SK-N-SH (cell line): ENCODE measurements around the gene MYO9A. TPM values are rescaled to one million over a fixed set of nuclear protein-coding genes. Genes with fewer than 3 reads are reported as not detected.

Experiments
- CTCF ChIA-PET: fragments of 300-600, 350-600 bp; formaldehyde crosslinking; extraction: SDS; loops from one replicate; lab custom pipeline; 2021; lab: Yijun Ruan, JAX
- POLR2A ChIA-PET: fragments of 350-600 bp; sonication (Branson Sonifier 250); formaldehyde crosslinking; extraction: SDS; loops from one replicate; lab custom pipeline; 2020; ENCODE audit warnings: antibody characterized with exemption, inconsistent platforms; lab: Yijun Ruan, JAX
- DNase-seq: peaks from one replicate; pipeline ENCODE4 v3.0.0; 2012
- H2AFZ ChIP-seq: fragments of 200-600 bp; sonication (generic); 2 replicates; pipeline ENCODE4 v1.8.1; 2016; ENCODE audit warnings: antibody characterized with exemption, mild to moderate bottlenecking, low read depth
- H3F3A ChIP-seq: fragments of 200-600 bp; sonication (generic); replicated peaks from 2 replicates; pipeline ENCODE3; 2016; ENCODE audit warnings: antibody characterized with exemption, mild to moderate bottlenecking; ENCODE audit not compliant: insufficient read depth
- H3K27ac ChIP-seq, 2 experiments: fragments of 200-500 bp in 1 of 2; fragments of 200-600 bp in 1 of 2; sonication (Bioruptor generic) in 1 of 2; sonication (generic), shearing (Covaris generic) in 1 of 2; 2 replicates each; pipeline versions ENCODE4 v1.5.1 to v1.6.1; 2014 to 2016; ENCODE audit warnings: low read depth in 2 of 2, inconsistent platforms in 1 of 2, low read length in 1 of 2, mild to moderate bottlenecking in 1 of 2, mixed read lengths in 1 of 2
- H3K27me3 ChIP-seq: fragments of 200-600 bp; sonication (generic), shearing (Covaris generic); 2 replicates; pipeline ENCODE4 v1.6.1; 2016; ENCODE audit warnings: mixed run types; ENCODE audit not compliant: insufficient read depth
- H3K36me3 ChIP-seq, 2 experiments: fragments of 200-500 bp in 1 of 2; fragments of 200-600 bp in 1 of 2; sonication (Bioruptor generic) in 1 of 2; sonication (generic) in 1 of 2; replicated peaks in 1 of 2; 2 replicates each; pipeline versions ENCODE3 to v1.5.1; 2014 to 2016; ENCODE audit warnings: low read length in 1 of 2, mild to moderate bottlenecking in 1 of 2; ENCODE audit not compliant: insufficient read depth in 2 of 2, control insufficient read depth in 1 of 2
- H3K4me1 ChIP-seq, 2 experiments: fragments of 200-500 bp in 1 of 2; fragments of 200-600 bp in 1 of 2; sonication (Bioruptor generic) in 1 of 2; sonication (generic), shearing (Covaris generic) in 1 of 2; 2 replicates each; pipeline versions ENCODE4 v1.5.1 to v1.6.1; 2014 to 2016; ENCODE audit warnings: low read depth in 1 of 2, low read length in 1 of 2, mixed run types in 1 of 2; ENCODE audit not compliant: insufficient read depth in 2 of 2, control insufficient read depth in 1 of 2
- H3K4me2 ChIP-seq: fragments of 200-600 bp; sonication (generic), shearing (Covaris generic); 2 replicates; pipeline ENCODE4 v1.6.1; 2017; ENCODE audit warnings: mixed run types
- H3K4me3 ChIP-seq, 2 experiments: fragments of 200-500 bp in 1 of 2; fragments of 200-600 bp in 1 of 2; sonication (Bioruptor generic) in 1 of 2; sonication (generic), shearing (Covaris generic) in 1 of 2; 2 replicates each; pipeline versions ENCODE4 v1.5.1 to v1.8.1; 2014 to 2016; ENCODE audit warnings: low read depth in 2 of 2, inconsistent platforms in 1 of 2, low read length in 1 of 2, mild to moderate bottlenecking in 1 of 2, mixed read lengths in 1 of 2, moderate library complexity in 1 of 2
- H3K79me2 ChIP-seq: fragments of 200-600 bp; sonication (generic); 2 replicates; pipeline ENCODE4 v1.8.1; 2017; ENCODE audit warnings: mild to moderate bottlenecking; ENCODE audit not compliant: insufficient read depth
- H3K9ac ChIP-seq: fragments of 200-600 bp; sonication (generic); 2 replicates; pipeline ENCODE4 v1.6.1; 2017; ENCODE audit warnings: mixed run types
- H3K9me2 ChIP-seq: fragments of 200-600 bp; sonication (generic); 2 replicates; pipeline ENCODE4 v1.6.1; 2017; ENCODE audit warnings: mixed run types
- H3K9me3 ChIP-seq: fragments of 200-600 bp; sonication (generic); 2 replicates; pipeline ENCODE4 v1.6.1; 2017; ENCODE audit warnings: mixed run types, mild to moderate bottlenecking, moderate library complexity
- H4K20me1 ChIP-seq: fragments of 200-600 bp; sonication (generic); 2 replicates; pipeline ENCODE4 v1.6.1; 2017; ENCODE audit warnings: mild to moderate bottlenecking, mixed run types; ENCODE audit not compliant: insufficient read depth
- CHD2 ChIP-seq: fragments of 150-350 bp; IDR thresholded peaks from 2 replicates; pipeline ENCODE4 v1.6.1; 2018; ENCODE audit warnings: low read length; ENCODE audit not compliant: partially characterized antibody
- CTCF ChIP-seq: fragments of 200-600 bp; sonication (generic); IDR thresholded peaks from 2 replicates; pipeline ENCODE4 v1.6.1; 2017; ENCODE audit warnings: antibody characterized with exemption, mild to moderate bottlenecking, moderate library complexity
- ELF1 ChIP-seq: IDR thresholded peaks from 2 replicates; pipeline ENCODE4 v1.4.0; 2012
- EP300 ChIP-seq, 2 experiments: IDR thresholded peaks; 2 replicates each; pipeline versions ENCODE4 v1.4.0 to v1.6.1; 2012; ENCODE audit warnings: borderline replicate concordance in 1 of 2, low read depth in 1 of 2, low read length in 1 of 2
- FOXJ3 ChIP-seq: sonication (generic); formaldehyde crosslinking; IDR thresholded peaks from 2 replicates; pipeline ENCODE4 v1.5.1; 2020; ENCODE audit warnings: mild to moderate bottlenecking, missing genetic modification reagents
- FOXM1 ChIP-seq: IDR thresholded peaks from 2 replicates; pipeline ENCODE4 v1.4.0; 2012; ENCODE audit warnings: low read depth, mild to moderate bottlenecking
- GATA2 ChIP-seq: sonication (generic); formaldehyde crosslinking; IDR thresholded peaks from 2 replicates; pipeline ENCODE4 v1.5.0; 2020; ENCODE audit warnings: mild to moderate bottlenecking, missing genetic modification reagents
- MAX ChIP-seq: IDR thresholded peaks from 2 replicates; pipeline ENCODE4 v1.4.0; 2012; ENCODE audit warnings: low read depth
- NRF1 ChIP-seq: IDR thresholded peaks from 2 replicates; pipeline ENCODE4 v1.6.1; 2012; ENCODE audit warnings: low read depth, mild to moderate bottlenecking, low read length
- RFX5 ChIP-seq: IDR thresholded peaks from 2 replicates; pipeline ENCODE4 v1.6.1; 2012; ENCODE audit warnings: mild to moderate bottlenecking, improper control_type of control experiment, low read length
- SMC3 ChIP-seq: IDR thresholded peaks from 2 replicates; pipeline ENCODE4 v1.6.1; 2012; ENCODE audit warnings: low read depth, low read length, improper control_type of control experiment
- TAF1 ChIP-seq: IDR thresholded peaks from 2 replicates; pipeline ENCODE4 v1.6.1; 2012; ENCODE audit warnings: low read depth, mild to moderate bottlenecking, low read length, moderate library complexity, borderline replicate concordance
- WGBS: methylation state at CpG from one replicate; pipeline ENCODE4 v1.1.6; 2017; ENCODE audit warnings: low lambda C conversion rate; 5-methylcytosine and 5-hydroxymethylcytosine counted together
- polyA plus RNA-seq, 3 experiments: library from polyadenylated mRNA; depleted of rRNA; stranded (reverse); fragments of >200 nt; gene quantifications; 2 replicates each; pipeline ENCODE4 v1.2.3, GENCODE V29; 2012

Gene MYO9A
- polyA plus RNA-seq, 1 of the 3 experiments (the other 2 are of a cell fraction), result 4.1 TPM

GRCh38 chr15:71921191-71921590 lies 196.8 kb downstream of the MYO9A start:
- peaks cover 8% of the 10 kb centered on the region for H3F3A ChIP-seq
- no peaks in the 10 kb centered on the region for H4K20me1 ChIP-seq
- H3K79me2 ChIP-seq, result no peaks in the 10 kb centered on the region
- TF ChIP-seq CHD2, result no peak
- H3K9ac ChIP-seq, result no peak overlapping the region
- no peaks in the 10 kb centered on the region for H3K9me3 ChIP-seq
- no peak overlapping the region for H2AFZ ChIP-seq
- WGBS, result 94% methylated on average over 3 of the region's 3 CpGs
- no peak overlapping the region for H3K27ac ChIP-seq
- CTCF ChIA-PET, result interaction anchor here (0.6 to 0.7 kb wide), 2 partner anchors 16 to 83 kb away, joined by 3 read pairs; no protein-coding TSS in a partner anchor
- no peaks in the 10 kb centered on the region for H3K9me2 ChIP-seq
- H3K4me3 ChIP-seq, result no peak overlapping the region
- H3K4me1 ChIP-seq, result peaks cover 0 to 5% of the 10 kb centered on the region in 2 experiments; a peak in 2 of 4 replicates
- H3K4me2 ChIP-seq, result no peak overlapping the region
- no peak for DNase-seq
- POLR2A ChIA-PET, result no interaction called here
- H3K27me3 ChIP-seq, result no peaks in the 10 kb centered on the region
- H3K36me3 ChIP-seq, result peaks cover 0 to 9% of the 10 kb centered on the region in 2 experiments

- POLR2A ChIA-PET, result no interaction called here
- H3K4me1 ChIP-seq, result peaks cover 0 to 7% of the 10 kb centered on the region in 2 experiments; a peak in 2 of 4 replicates
- H3K27ac ChIP-seq, result no peak overlapping the region
- no peak overlapping the region for H3K9ac ChIP-seq
- H4K20me1 ChIP-seq, result no peaks in the 10 kb centered on the region
- no peak overlapping the region for H3K4me2 ChIP-seq
- H3K79me2 ChIP-seq, result no peaks in the 10 kb centered on the region
- no peaks in the 10 kb centered on the region for H3K9me3 ChIP-seq
- peaks cover 8% of the 10 kb centered on the region for H3F3A ChIP-seq
- 0 out of 2 replicates have a peak, but pooled peaks cover 3% of the 10 kb centered on the region for H3K9me2 ChIP-seq
- H3K4me3 ChIP-seq, result no peak overlapping the region
- peaks cover 1 to 15% of the 10 kb centered on the region in 2 experiments for H3K36me3 ChIP-seq
- no peak for DNase-seq
- H2AFZ ChIP-seq, result no peak overlapping the region
- CTCF ChIA-PET, result interaction anchor here (0.7 kb wide), 1 partner anchor 83 kb away, joined by 3 read pairs; no protein-coding TSS in a partner anchor
- H3K27me3 ChIP-seq, result no peaks in the 10 kb centered on the region
- WGBS, result 98% methylated on average over 6 of the region's 6 CpGs
- TF ChIP-seq NRF1 (no peak), CHD2 (no peak), FOXJ3 (CRISPR knock-in tag) (no peak), GATA2 (no peak), FOXM1 (no peak), RFX5 (no peak), SMC3 (no peak), MAX (no peak), CTCF (no peak), TAF1 (no peak), EP300 (IDR thresholded peaks at IDR 0.05; ENCODE audit: borderline replicate concordance in 1 of 2, low read depth in 1 of 2, low read length in 1 of 2) (no peak), ELF1 (no peak)
These were observed 197.4 kb downstream of the MYO9A start for GRCh38 chr15:71920573-71920972.
